CD4-positive, alpha-beta T cell (primary cell): ENCODE measurements around the gene FHOD3. TPM values are rescaled to one million over a fixed set of nuclear protein-coding genes. Genes with fewer than 3 reads are reported as not detected.

Source experiments
- ATAC-seq: fragments of 200-7000 bp; cut with Tn5 transposase; one replicate; pipeline ENCODE4 v1.10.0; 2022; ENCODE audit warnings: mild to moderate bottlenecking; ENCODE audit not compliant: poor library complexity
- CTCF ChIA-PET: fragments of 350-600 bp; sonication (Branson Sonifier 250); formaldehyde crosslinking; loops from one replicate; lab custom pipeline; 2021; ENCODE audit warnings: antibody characterized with exemption, inconsistent platforms; lab: Charles Lee
- POLR2A ChIA-PET: fragments of 350-600 bp; sonication (Branson Sonifier 250); formaldehyde crosslinking; loops from one replicate; lab custom pipeline; 2021; ENCODE audit warnings: antibody characterized with exemption, inconsistent platforms; lab: Charles Lee
- DNase-seq, 14 experiments: peaks; one replicate each; pipeline ENCODE4 v3.0.0-alpha.2; 2013 to 2020; ENCODE audit warnings: mixed read lengths in 2 of 14
- H3K27ac ChIP-seq, 2 donors: one replicate each; pipeline versions ENCODE4 v1.5.1 to v1.7.0; 2013; ENCODE audit warnings: low read length in 2 of 2, low read depth in 1 of 2, mild to moderate bottlenecking in 1 of 2
- H3K27me3 ChIP-seq, 2 experiments: 1 replicate in 1 of 2; 2 replicates in 1 of 2; pipeline versions ENCODE4 v1.6.1 to v1.7.0; 2013; ENCODE audit warnings: low read length in 2 of 2, control low read depth in 1 of 2, mild to moderate bottlenecking in 1 of 2, moderate library complexity in 1 of 2; ENCODE audit not compliant: insufficient read depth in 2 of 2, control insufficient read depth in 1 of 2
- H3K36me3 ChIP-seq: one replicate; pipeline ENCODE4 v1.6.1; 2013; ENCODE audit warnings: low read length, control low read depth; ENCODE audit not compliant: insufficient read depth
- H3K4me1 ChIP-seq: one replicate; pipeline ENCODE4 v1.6.1; 2013; ENCODE audit warnings: low read length, control low read depth; ENCODE audit not compliant: insufficient read depth
- H3K4me3 ChIP-seq: one replicate; pipeline ENCODE4 v1.5.1; 2013; ENCODE audit warnings: mild to moderate bottlenecking, low read length, moderate library complexity
- H3K9me3 ChIP-seq, 2 experiments: 1 replicate in 1 of 2; 2 replicates in 1 of 2; pipeline versions ENCODE4 v1.6.1 to v1.7.0; 2013; ENCODE audit warnings: low read length in 2 of 2, mild to moderate bottlenecking in 2 of 2, control low read depth in 1 of 2, moderate library complexity in 1 of 2; ENCODE audit not compliant: control insufficient read depth in 1 of 2, insufficient read depth in 1 of 2
- H3K27ac Mint-ChIP-seq: one replicate; pipeline ENCODE4 v1.8.0; 2020; ENCODE audit warnings: mixed read lengths
- H3K27me3 Mint-ChIP-seq: one replicate; pipeline ENCODE4 v1.8.0; 2021; ENCODE audit warnings: mixed read lengths
- H3K36me3 Mint-ChIP-seq: one replicate; pipeline ENCODE4 v1.8.0; 2021; ENCODE audit warnings: low read depth, mixed read lengths
- H3K4me1 Mint-ChIP-seq: one replicate; pipeline ENCODE4 v1.8.0; 2021; ENCODE audit warnings: low read depth, mixed read lengths
- H3K4me3 Mint-ChIP-seq: one replicate; pipeline ENCODE4 v1.8.0; 2020; ENCODE audit warnings: mild to moderate bottlenecking, mixed read lengths
- H3K9me3 Mint-ChIP-seq: one replicate; pipeline ENCODE4 v1.8.0; 2020; ENCODE audit warnings: mixed read lengths
- CTCF ChIP-seq: fragments of 200-600 bp; IDR thresholded peaks from one replicate; pipeline ENCODE4 v1.8.0; 2022; ENCODE audit warnings: antibody characterized with exemption, mild to moderate bottlenecking
- intact Hi-C, 2 experiments: fragments of 100-400 bp; cut with DNase I in 1 of 2; cut with micrococcal nuclease in 1 of 2; formaldehyde crosslinking; loops; one replicate each; pipeline versions ENCODE4 v1.15.1 to v1.9.0; 2023 to 2025; cut with DNase I, micrococcal nuclease
- total RNA-seq, 174 experiments: library from RNA in 2 of 174; stranded (reverse) in 2 of 174; gene quantifications; one replicate each; pipeline ENCODE4 v1.2.3 and lab custom pipeline; 2021 to 2026

The FHOD3 gene
- total RNA-seq, 2 experiments from 2014 or later: not detected

DNA sequence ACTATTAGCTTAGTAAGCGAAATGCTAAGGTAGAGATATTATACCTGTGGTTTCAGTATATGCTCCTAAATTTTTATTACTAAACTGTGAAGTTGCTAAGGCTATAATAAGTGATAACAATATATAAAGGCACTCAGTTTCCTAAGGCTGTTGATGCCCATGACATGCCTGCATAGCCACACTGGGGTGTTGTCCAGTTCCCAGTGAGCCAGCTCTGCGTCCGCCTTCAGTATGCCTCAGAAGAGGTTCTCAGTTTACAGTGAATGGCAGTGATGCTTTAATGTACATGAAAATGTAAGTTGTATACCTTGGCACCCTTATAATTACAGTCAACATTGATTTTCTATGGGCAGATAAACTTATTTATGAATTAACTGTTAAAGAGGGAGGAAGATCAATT, 7.2 kb downstream of the FHOD3 start:
- Histone ChIP-seq H3K9me3 (peaks cover 0 to 6% of the 10 kb centered on the region in 2 experiments), H3K27me3 (peaks cover 22 to 61% of the 10 kb centered on the region in 2 experiments), H3K4me1 (no peaks in the 10 kb centered on the region), H3K4me3 (no peak overlapping the region), H3K27ac (no peak overlapping the region), H3K36me3 (no peaks in the 10 kb centered on the region)
- no peaks in the 10 kb centered on the region for H3K9me3 Mint-ChIP-seq
- ChIA-PET POLR2A (no interaction called here), CTCF (no interaction called here)
- no peak for TF ChIP-seq CTCF
- H3K4me3 Mint-ChIP-seq: no peak overlapping the region
- peaks cover 89% of the 10 kb centered on the region for H3K27me3 Mint-ChIP-seq
- no peak for DNase-seq
- no peak for ATAC-seq
- H3K27ac Mint-ChIP-seq: no peak overlapping the region
- no peaks in the 10 kb centered on the region for H3K36me3 Mint-ChIP-seq
- no peaks in the 10 kb centered on the region for H3K4me1 Mint-ChIP-seq
- intact Hi-C loops: no loop called here

- Histone ChIP-seq H3K27me3 (peaks cover 20 to 54% of the 10 kb centered on the region in 2 experiments), H3K36me3 (no peaks in the 10 kb centered on the region), H3K4me3 (no peak overlapping the region), H3K9me3 (peaks cover 0 to 6% of the 10 kb centered on the region in 2 experiments), H3K27ac (no peak overlapping the region), H3K4me1 (no peaks in the 10 kb centered on the region)
- CTCF ChIA-PET: interaction anchor here (0.6 kb wide), 1 partner anchor 16 kb away, joined by 3 read pairs; no protein-coding TSS in a partner anchor
- POLR2A ChIA-PET: no interaction called here
- Mint-ChIP-seq H3K27ac (no peak overlapping the region), H3K36me3 (no peaks in the 10 kb centered on the region), H3K9me3 (no peaks in the 10 kb centered on the region), H3K4me1 (no peaks in the 10 kb centered on the region), H3K4me3 (no peak overlapping the region), H3K27me3 (peaks cover 83% of the 10 kb centered on the region)
- no peak for DNase-seq
- ATAC-seq: no peak
- TF ChIP-seq CTCF: no peak
- intact Hi-C loops: no loop called here
These were observed 7.9 kb downstream of the FHOD3 start for GRCh38 chr18:36305375-36305774.

- ChIA-PET POLR2A (no interaction called here), CTCF (no interaction called here)
- Histone ChIP-seq H3K9me3 (peaks cover 0 to 6% of the 10 kb centered on the region in 2 experiments), H3K4me3 (no peak overlapping the region), H3K36me3 (no peaks in the 10 kb centered on the region), H3K4me1 (no peaks in the 10 kb centered on the region), H3K27ac (no peak overlapping the region), H3K27me3 (peaks cover 24 to 38% of the 10 kb centered on the region in 2 experiments)
- Mint-ChIP-seq H3K36me3 (no peaks in the 10 kb centered on the region), H3K9me3 (no peaks in the 10 kb centered on the region), H3K27me3 (peaks cover 80% of the 10 kb centered on the region), H3K27ac (no peak overlapping the region), H3K4me1 (no peaks in the 10 kb centered on the region), H3K4me3 (no peak overlapping the region)
- ATAC-seq (no peak), DNase-seq (no peak)
- intact Hi-C loops: no loop called here
- TF ChIP-seq CTCF: no peak
These were observed 10.0 kb downstream of the FHOD3 start for GRCh38 chr18:36307513-36307912.
